HG03095 (cell line): ENCODE measurements around the gene PSME4.

Experiments used
- ATAC-seq: cut with Tn5 transposase; IDR thresholded peaks from one replicate; pipeline ENCODE4 v1.9.1; 2021; ENCODE audit warnings: moderate library complexity; ENCODE audit not compliant: unreplicated experiment

The PSME4 gene, protein sequence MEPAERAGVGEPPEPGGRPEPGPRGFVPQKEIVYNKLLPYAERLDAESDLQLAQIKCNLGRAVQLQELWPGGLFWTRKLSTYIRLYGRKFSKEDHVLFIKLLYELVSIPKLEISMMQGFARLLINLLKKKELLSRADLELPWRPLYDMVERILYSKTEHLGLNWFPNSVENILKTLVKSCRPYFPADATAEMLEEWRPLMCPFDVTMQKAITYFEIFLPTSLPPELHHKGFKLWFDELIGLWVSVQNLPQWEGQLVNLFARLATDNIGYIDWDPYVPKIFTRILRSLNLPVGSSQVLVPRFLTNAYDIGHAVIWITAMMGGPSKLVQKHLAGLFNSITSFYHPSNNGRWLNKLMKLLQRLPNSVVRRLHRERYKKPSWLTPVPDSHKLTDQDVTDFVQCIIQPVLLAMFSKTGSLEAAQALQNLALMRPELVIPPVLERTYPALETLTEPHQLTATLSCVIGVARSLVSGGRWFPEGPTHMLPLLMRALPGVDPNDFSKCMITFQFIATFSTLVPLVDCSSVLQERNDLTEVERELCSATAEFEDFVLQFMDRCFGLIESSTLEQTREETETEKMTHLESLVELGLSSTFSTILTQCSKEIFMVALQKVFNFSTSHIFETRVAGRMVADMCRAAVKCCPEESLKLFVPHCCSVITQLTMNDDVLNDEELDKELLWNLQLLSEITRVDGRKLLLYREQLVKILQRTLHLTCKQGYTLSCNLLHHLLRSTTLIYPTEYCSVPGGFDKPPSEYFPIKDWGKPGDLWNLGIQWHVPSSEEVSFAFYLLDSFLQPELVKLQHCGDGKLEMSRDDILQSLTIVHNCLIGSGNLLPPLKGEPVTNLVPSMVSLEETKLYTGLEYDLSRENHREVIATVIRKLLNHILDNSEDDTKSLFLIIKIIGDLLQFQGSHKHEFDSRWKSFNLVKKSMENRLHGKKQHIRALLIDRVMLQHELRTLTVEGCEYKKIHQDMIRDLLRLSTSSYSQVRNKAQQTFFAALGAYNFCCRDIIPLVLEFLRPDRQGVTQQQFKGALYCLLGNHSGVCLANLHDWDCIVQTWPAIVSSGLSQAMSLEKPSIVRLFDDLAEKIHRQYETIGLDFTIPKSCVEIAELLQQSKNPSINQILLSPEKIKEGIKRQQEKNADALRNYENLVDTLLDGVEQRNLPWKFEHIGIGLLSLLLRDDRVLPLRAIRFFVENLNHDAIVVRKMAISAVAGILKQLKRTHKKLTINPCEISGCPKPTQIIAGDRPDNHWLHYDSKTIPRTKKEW (N-terminal part only)

DNA sequence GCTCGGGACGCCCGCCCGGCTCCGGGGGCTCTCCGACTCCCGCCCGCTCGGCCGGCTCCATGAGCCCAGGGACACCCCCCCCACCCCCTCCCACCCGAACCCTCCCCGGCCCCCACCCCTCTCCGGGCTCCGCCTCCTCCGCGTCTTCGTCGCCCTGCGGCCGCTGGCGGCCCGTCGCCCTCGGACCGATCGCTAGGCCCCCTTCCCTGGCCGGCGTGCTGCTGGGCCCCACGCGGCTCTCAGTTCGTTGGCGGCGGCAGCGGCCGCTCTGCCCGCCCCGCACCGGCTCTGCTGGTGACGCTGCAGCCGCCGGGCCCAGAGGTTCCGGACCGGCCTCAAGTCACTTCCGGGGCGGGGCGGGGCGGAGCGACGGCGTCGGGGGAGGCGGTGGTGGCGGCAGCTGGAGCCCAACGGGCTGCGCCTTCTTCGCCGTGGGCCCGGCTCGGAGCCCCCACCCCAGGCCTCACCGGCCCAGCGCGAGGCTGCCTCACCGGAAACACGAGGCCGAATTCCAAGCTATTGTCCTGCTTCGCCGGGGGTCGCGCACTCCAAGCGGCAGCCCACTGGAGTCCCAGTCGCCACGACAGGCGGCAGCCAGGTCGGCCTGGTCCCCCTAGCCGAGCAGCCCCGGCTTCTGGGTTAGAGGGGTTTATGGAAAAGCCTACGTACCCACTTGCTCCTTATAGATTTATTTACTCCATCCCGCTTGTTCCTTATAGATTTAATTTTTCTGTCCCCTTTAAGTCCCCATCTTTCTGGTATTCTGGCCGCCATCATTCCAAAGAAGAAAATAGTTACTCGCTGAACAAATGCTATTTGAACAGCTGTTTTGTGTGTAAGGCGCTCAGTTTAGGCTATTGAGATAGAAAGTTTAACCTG lies at the start of gene PSME4:
Gene PSME4, minus strand, starts transcription at position 270 of the 879 bp plus-strand sequence. Its CDS starts 209 bp downstream, at position 61.
- ATAC-seq = peak; percentile 81

DNA sequence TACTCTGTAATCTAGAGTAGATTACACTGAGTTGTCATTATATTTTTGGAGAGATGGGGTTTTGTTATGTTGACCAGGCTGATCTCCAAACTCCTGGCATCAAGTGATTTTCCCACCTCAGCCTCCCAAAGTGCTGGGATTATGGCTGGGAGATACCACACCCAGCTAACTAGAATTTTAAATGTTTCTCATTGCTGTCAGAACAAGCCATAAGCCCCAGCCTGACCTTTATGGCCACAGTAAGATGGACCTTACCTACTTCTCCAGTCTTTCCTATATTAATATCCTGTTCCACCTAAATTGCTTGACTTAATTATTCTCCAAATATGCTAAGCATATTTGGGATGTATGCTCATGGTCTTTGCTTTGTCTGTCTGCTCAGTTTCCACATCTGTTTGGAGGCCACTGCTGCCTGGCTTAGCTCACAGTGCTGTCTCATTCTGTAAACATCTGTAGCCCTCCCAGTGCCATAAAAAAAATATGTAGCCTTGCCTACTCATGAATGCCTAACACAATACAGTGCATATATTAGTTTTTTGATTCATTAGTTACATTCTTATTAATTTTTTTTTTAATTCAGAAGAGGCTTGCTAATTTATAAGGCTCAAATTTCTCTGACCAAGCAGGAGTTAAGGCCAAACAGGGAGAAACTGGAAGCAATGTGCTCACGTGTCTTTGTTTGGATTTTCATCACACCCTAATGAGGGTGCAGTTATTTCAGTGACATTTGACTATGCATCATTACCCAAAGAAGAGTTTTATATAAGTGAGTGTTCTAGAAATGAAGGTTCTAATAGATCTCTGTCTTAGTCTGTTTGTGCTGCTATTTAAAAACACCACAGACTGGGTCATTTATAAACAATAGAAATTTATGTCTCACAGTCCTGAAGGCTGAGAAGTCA lies 45.3 kb upstream of the PSME4 start:
- no peak for ATAC-seq

DNA sequence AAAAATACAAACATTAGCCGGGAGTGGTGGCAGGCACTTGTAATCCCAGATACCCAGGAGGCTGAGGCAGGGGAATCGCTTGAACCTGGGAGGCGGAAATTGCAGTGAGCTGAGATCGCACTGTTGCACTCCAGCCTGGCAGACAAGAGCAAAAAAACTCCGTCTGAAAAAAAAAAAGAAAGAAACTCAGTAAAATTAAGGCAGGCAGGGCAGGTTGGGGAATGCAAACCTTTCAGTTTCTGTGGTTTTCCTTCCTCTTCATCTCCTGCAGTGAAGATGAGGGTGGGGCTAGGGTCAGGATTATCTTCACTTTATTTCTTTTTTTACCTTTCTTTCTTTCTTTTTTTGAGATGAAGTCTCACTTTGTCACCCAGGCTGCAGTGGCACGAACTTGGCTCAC lies 43.2 kb upstream of the PSME4 start:
- ATAC-seq = no peak

DNA sequence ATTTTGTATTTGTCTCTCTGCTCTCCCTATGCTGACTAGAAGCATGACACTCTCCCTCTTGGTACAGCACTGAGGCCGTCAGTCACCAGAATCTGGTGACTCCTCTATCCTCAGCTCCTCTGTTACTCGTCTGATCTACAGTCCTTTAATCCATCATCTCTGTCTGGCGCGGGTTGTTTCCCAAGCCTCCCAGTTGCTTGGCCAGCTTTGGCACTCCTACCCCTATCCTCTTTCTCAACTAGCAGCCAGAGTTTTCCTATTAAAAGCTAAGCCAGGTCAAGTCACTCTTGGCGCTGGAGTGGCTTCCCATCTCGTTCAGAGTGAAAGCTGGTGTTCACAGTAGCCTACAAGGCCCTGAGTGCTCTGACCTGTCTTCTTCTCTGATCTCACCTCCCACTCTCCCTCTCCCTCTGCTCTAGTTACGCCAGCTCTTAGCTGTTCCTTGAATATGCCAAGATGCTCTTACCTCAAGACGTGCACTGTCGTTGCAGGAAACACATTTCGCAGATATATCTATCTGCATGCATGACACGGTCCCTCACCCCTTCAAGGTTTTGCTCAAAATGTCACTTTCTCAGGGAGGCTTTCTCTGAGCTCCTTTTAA lies 41.8 kb upstream of the PSME4 start:
- no peak for ATAC-seq

DNA sequence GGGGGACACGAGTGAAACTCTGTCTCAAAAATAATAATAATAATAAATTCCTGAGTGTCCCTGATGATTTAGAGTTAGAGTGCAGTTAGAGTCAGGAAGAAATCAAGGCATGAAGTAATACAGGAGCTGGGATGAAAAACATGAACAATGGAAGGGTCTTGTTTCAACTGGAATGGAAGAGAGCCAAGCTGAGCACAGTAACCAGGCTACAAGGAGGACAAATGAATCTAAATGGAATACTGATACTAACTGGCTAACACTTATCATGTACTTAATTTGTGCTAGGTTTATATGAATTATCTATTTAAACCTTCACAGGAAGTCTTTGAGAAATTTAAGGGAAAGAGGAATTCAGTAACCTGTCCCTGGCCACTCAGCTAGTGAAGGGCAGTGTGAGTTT lies 38.8 kb upstream of the PSME4 start:
- ATAC-seq = no peak

DNA sequence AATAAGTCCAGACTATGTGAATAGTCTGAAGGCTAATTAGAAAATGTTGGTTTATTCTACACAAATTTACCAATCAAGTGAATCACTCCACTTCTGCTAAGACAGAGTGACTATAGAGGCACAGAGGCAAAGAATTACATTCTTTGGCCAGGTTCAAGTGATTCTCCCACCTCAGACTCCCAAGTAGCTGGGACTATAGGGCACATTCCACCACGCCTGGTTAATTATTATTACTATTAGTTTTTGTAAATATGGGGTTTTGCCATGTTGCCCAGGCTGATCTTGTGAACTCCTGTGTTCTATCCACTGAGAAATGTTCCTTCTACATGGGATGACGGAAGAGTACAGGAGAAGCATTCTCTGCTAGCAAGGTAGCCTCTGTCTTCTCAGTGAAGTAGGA lies 37.6 kb upstream of the PSME4 start:
- ATAC-seq = no peak

DNA sequence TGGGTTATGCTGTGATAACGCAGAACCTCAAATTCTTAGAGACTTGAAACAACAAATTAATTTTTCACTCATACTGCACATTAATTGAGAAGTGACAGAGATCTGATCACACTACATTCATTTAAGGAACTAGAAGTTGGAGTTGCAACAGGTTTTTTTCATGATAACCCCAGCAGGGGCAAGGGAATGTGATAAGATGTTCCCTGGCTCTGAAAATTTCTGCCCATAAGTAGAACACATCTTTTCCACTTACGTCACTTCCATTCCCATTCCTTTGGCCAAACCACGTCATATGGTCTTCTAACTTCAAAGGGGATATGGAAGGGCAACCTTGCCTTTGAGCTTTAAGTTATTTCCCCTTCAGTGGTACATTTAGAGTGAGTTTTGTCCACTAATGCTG lies 29.7 kb upstream of the PSME4 start:
- no peak for ATAC-seq

DNA sequence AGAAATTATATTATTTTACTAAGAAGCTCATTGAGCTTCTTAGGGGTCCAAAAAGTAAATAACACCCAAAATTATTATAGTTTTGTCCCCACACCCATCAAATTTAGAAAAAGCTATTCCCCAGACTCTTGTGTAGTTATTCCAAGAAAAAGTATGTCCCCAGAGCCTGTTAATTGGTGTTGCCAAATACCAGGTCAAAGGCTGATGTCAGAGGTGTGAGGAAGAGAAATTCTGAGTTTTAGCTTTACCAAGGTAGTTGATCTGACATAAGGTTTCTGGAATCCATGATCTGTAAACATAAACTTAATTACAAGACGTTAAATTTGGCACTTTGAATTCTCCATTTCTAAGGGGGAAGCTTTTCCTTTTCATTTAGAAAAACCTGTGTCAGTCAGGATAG lies 29.3 kb upstream of the PSME4 start:
- ATAC-seq = no peak

DNA sequence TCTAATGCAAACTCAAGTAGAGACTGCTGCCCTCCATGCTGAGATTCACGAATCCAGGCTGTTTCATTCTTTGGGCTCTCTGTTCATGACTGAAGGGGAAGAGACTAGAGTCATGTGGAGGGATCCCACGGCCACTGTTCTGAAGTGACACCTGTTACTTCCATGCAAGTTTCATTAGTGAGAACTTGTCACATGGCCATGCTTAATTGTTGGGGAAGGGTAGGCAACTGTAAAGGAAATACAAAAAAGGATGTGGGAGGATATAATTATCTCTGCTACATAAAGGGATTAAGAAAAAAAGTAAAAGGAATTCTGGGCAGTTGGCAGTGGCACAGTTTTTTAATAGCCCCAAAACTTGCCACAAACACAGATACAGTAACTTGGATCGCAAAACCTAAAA lies 28.0 kb upstream of the PSME4 start:
- ATAC-seq = no peak

DNA sequence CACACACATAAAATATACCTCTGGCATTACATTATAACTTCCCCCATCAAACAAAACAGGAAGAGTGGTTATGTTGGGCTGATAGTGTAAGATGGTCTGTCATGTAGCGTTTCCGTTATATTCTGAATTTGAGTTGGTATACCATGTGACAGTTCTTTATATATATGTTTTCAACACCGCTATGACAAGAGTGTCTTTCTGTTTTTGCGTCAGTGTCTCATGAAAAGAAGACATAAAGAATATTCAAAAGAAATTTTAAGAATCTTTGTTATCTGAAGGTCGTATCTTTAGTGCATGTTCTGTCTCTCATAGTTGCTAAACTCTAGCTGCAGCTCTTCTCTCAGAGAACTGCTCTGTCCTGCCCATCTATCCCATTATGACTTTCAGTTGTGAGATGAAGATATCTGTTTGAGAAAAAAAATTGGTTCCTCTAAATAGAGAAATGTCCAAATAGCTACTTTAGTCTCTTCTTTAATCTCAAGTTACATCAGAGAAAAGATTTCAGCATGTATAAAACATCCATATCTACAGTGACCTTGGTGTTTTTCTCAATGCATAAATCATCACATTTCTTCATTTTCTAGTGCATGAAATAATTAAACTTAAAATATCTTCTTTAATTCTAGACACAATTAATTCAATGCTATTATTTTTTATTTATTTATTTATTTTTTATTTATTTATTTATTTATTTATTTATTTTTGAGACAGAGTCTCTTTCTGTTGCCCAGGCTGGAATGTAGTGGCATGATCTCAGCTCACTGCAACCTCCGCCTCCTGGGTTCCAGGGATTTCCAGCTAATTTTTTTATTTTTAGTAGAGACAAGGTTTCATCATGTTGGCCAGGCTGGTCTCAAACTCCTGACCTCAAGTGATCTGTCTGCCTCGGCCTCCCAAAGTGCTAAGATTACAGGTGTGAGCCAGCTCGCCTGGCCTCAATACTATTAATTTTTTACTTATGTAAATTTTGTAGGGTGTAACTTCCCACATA lies 24.3 kb upstream of the PSME4 start:
- ATAC-seq = peak; percentile 72

DNA sequence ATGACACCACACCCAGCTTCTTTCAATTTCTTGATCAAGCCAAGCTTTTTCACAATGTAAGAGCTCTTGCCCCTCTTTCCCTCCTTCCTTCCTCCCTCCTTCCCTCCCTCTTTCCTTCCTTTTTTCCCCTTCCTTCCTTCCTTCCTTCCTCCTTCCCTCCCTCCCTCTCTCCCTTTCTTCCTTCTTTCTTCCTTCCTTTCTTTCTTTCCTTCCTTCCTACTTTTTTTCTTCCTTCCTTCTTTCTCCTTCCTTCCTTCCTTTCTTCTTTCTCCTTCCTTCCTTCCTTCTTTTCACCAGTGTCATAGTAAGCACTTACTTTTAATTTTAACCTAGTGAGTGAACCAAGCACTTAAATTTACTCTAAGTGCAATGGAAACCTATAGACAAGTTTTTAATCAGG lies 21.2 kb upstream of the PSME4 start:
- ATAC-seq = no peak

DNA sequence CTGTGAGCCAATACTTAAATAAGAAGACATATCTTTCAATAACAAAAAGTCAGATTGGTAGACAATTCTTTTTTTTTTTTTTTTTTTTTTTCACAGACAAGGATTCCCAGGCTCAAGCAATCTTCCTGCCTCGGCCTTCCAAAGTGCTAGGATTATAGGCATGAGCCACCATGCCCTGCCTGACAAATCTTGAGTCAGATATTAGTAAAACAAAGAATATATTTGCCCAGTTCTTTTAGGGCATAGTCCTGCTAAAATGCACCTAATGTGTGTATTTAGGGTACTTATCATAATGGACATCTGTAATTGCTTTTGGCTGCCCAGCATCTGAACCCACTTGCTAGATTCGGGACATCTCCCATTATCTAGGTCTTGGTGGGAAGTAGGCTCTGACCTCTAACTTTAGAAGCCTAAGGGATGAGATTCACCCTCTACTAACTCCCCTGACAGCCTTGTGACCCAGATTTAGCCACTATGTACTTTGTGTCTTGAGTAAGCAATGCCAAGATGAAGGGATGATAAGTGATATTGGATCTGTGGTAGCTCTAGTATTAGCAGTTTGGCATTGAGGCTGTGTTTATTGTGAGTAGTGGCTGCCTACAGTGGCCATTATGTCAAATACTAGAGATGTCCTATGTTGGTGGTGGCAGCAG lies 18.5 kb upstream of the PSME4 start:
- ATAC-seq = no peak

DNA sequence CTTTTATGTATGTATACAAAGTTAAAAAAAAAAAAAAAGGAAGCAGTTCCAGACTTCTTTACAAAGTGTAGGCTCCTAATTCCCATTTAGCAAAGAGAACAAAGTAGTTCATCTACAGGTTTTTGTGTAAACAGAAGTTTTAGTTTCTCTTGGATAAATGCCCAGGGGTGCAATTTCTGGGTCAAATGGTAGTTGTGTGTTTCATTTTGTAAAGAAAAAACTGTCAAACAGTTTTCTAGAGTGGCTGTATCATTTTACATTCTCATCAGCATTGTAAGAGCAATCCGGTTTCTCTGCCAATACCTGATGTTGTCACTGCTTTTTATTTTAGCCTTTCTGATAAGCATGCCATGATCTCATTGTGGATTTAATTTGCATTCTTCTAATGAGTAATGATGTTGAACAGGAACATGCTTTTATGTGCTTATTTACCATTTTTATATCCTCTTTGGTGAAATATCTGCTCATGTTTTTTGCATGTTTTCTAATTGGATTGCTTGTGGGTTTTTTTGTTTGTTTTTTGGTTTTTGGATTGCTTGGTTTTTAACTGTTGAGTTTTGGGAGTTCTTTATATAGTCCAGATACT lies 16.6 kb upstream of the PSME4 start:
- no peak for ATAC-seq

DNA sequence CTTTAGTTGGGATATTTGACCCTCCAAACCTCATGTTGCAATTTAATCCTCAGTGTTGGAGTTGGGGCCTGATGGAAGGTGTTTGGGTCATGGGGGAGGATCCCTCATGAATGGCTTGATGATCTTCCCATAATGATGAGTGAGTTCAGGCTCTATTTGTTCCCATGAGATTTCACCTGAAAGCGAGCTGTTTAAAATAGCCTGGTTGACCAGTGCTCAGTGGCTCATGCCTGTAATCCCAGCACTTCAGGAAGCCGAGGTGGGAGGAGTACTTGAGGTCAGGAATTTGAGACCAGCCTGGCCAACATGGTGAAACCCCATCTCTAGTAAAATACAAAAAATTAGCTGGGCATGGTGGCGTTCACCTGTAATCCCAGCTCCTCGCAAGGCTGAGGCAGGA lies 14.9 kb upstream of the PSME4 start:
- no peak for ATAC-seq

DNA sequence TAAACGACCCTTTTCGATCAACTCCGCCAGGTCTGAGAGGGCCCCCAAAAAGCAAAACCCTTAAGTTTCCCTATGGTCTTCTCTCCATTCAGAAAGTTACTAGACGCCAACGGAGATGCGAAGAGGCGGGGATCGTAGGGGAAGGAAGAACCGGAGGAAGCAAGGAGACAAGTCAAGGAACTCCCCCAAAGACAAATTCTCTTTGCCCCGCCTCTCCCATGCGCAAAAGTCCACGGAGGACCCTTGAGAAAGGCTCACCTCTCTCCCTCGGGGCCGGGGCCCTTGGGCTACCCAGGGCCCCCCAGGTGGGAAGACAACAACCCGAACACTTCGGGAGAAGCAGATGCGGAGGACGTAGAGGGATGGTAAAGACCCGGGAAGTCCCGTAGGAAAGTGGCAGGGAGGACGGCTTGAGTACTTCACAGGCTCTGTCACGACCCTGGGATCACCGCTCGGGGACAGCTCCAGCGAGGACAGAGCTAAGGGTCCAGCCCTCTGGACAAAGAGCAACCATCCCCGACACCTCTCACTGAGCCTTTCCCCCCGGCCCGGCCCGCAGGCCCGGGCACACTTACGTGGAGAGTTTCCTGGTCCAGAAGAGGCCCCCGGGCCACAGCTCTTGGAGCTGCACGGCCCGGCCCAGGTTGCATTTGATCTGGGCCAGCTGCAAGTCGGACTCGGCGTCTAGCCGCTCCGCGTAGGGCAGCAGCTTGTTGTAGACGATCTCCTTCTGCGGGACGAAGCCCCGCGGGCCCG lies 647 bp downstream of the PSME4 start:
- ATAC-seq = peak; percentile 22
